Loucy (cell line): ENCODE data around the gene ARHGEF17.
A peak's percentile ranks its signal among the peaks of the same experiment; 100 is the strongest.

ENCODE experiments used
- H2AFZ ChIP-seq: fragments of 200-600 bp; sonication (generic); 2 replicates; pipeline ENCODE4 v1.6.0; 2016; ENCODE audit warnings: antibody characterized with exemption, mild to moderate bottlenecking, low read length, moderate library complexity
- H3F3A ChIP-seq: fragments of 200-600 bp; 2 replicates; pipeline ENCODE4 v1.6.0; 2016; ENCODE audit warnings: antibody characterized with exemption, low read depth, mild to moderate bottlenecking
- H3K27me3 ChIP-seq: fragments of 200-600 bp; sonication (generic); 2 replicates; pipeline ENCODE4 v1.6.1; 2014; ENCODE audit warnings: low read length, mild to moderate bottlenecking; ENCODE audit not compliant: insufficient read depth, poor library complexity, severe bottlenecking
- H3K36me3 ChIP-seq: fragments of 200-600 bp; sonication (generic); 2 replicates; pipeline ENCODE4 v1.6.1; 2016; ENCODE audit warnings: low read length; ENCODE audit not compliant: insufficient read depth
- H3K4me1 ChIP-seq: fragments of 200-600 bp; sonication (generic); 2 replicates; pipeline ENCODE4 v1.5.1; 2014; ENCODE audit warnings: low read length, mild to moderate bottlenecking; ENCODE audit not compliant: insufficient read depth, poor library complexity, severe bottlenecking
- H3K4me2 ChIP-seq: fragments of 200-600 bp; sonication (generic); 2 replicates; pipeline ENCODE4 v1.6.0; 2014; ENCODE audit warnings: antibody characterized with exemption, low read length, low read depth, mild to moderate bottlenecking; ENCODE audit not compliant: poor library complexity, severe bottlenecking
- H3K4me3 ChIP-seq: fragments of 200-600 bp; sonication (generic); 2 replicates; pipeline ENCODE4 v1.5.1; 2014; ENCODE audit warnings: low read length, mild to moderate bottlenecking, mixed read lengths; ENCODE audit not compliant: poor library complexity, severe bottlenecking
- H3K79me2 ChIP-seq: fragments of 200-600 bp; sonication (generic); 2 replicates; pipeline ENCODE4 v1.6.1; 2014; ENCODE audit warnings: low read length; ENCODE audit not compliant: insufficient read depth
- H3K9ac ChIP-seq: fragments of 200-600 bp; sonication (generic); 2 replicates; pipeline ENCODE4 v1.6.0; 2014; ENCODE audit warnings: mild to moderate bottlenecking, low read depth, low read length, moderate library complexity; ENCODE audit not compliant: poor library complexity, severe bottlenecking
- H3K9me2 ChIP-seq: fragments of 200-600 bp; sonication (generic); replicated peaks from 2 replicates; pipeline ENCODE4 v1.6.1; 2016; ENCODE audit warnings: low read depth, low read length, mixed read lengths
- H3K9me3 ChIP-seq: fragments of 200-600 bp; sonication (generic); 2 replicates; pipeline ENCODE4 v1.6.1; 2014; ENCODE audit warnings: mild to moderate bottlenecking, antibody characterized with exemption, low read length, low read depth; ENCODE audit not compliant: insufficient read depth
- H4K20me1 ChIP-seq: fragments of 200-600 bp; sonication (generic); 2 replicates; pipeline ENCODE4 v1.6.0; 2014; ENCODE audit warnings: antibody characterized with exemption, low read length, mild to moderate bottlenecking; ENCODE audit not compliant: insufficient read depth, poor library complexity, severe bottlenecking
- EZH2phosphoT487 ChIP-seq: fragments of 200-600 bp; IDR thresholded peaks from 2 replicates; pipeline ENCODE4 v1.6.1; 2018; ENCODE audit warnings: antibody characterized with exemption, mild to moderate bottlenecking, moderate library complexity, borderline replicate concordance
- TF ChIP-seq, protein P1 (sequence below): fragments of 200-600 bp; sonication (generic); conservative IDR thresholded peaks from 2 replicates; pipeline ENCODE4 v1.5.1; 2014; ENCODE audit warnings: mild to moderate bottlenecking, antibody characterized with exemption, low read length

The ARHGEF17 gene

DNA sequence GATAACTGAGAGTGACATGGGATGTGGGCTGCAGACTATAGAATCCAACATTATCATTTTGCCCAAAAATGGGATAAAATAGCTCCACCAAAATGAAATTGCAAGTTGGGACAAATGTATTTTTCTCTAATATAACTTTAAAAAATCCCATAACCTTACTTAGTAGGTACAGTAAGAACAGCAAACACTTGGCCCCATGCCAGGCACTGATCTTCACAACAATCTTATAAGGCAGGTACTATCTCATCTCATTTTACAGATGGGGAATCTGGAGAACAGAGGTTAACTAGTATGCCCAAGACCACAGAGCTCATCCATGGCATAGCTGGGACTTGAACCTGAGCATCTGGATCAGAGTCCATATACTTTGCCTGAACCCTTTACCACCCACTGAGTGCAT lies 13.5 kb upstream of the ARHGEF17 start:
- Histone ChIP-seq H4K20me1 (no peaks in the 10 kb centered on the region), H3K4me3 (no peak overlapping the region), H3K36me3 (no peaks in the 10 kb centered on the region), H3K27me3 (no peaks in the 10 kb centered on the region), H2AFZ (no peak overlapping the region), H3F3A (no peaks in the 10 kb centered on the region), H3K9me3 (no peaks in the 10 kb centered on the region), H3K4me1 (no peaks in the 10 kb centered on the region), H3K9ac (no peak overlapping the region), H3K9me2 (no peaks in the 10 kb centered on the region), H3K4me2 (no peak overlapping the region), H3K79me2 (no peaks in the 10 kb centered on the region)
- no peak for TF ChIP-seq EZH2phosphoT487
- TF ChIP-seq, protein P1, sequence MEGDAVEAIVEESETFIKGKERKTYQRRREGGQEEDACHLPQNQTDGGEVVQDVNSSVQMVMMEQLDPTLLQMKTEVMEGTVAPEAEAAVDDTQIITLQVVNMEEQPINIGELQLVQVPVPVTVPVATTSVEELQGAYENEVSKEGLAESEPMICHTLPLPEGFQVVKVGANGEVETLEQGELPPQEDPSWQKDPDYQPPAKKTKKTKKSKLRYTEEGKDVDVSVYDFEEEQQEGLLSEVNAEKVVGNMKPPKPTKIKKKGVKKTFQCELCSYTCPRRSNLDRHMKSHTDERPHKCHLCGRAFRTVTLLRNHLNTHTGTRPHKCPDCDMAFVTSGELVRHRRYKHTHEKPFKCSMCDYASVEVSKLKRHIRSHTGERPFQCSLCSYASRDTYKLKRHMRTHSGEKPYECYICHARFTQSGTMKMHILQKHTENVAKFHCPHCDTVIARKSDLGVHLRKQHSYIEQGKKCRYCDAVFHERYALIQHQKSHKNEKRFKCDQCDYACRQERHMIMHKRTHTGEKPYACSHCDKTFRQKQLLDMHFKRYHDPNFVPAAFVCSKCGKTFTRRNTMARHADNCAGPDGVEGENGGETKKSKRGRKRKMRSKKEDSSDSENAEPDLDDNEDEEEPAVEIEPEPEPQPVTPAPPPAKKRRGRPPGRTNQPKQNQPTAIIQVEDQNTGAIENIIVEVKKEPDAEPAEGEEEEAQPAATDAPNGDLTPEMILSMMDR, result no peak

- Histone ChIP-seq H3K27me3 (no peaks in the 10 kb centered on the region), H3K79me2 (no peaks in the 10 kb centered on the region), H3K4me2 (no peak overlapping the region), H4K20me1 (no peaks in the 10 kb centered on the region), H3K36me3 (no peaks in the 10 kb centered on the region), H3K4me3 (no peak overlapping the region), H3K4me1 (no peaks in the 10 kb centered on the region), H2AFZ (peak overlapping the region; percentile 64), H3K9me3 (no peaks in the 10 kb centered on the region), H3K9me2 (no peaks in the 10 kb centered on the region), H3F3A (no peaks in the 10 kb centered on the region), H3K9ac (no peak overlapping the region)
- no peak for TF ChIP-seq EZH2phosphoT487
- TF ChIP-seq, protein P1, result peak; percentile 99
Measured at GRCh38 chr11:73295241-73295995, 12.7 kb upstream of the ARHGEF17 start.

DNA sequence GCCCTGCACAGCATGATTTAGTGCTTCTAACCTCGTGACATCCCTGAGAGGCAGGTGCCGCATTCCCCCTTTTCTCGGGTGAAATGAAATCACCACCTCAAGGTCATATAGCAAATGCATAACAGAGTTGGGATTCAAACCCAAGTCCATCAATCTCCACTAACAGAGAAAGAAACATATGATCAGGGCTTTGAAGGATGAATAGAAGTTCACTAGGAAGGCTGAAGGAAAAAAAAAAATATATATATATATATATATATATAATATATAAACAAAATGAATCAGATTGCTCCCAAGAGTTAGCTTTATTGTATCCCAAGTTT lies 12.1 kb upstream of the ARHGEF17 start:
- TF ChIP-seq, protein P1, result no peak
- TF ChIP-seq EZH2phosphoT487, result no peak

More for the DNA sequence above, 12.1 kb upstream of the ARHGEF17 start:
- Histone ChIP-seq H3K9me2 (no peaks in the 10 kb centered on the region), H3K9ac (no peak overlapping the region), H3K36me3 (no peaks in the 10 kb centered on the region), H3K4me1 (no peaks in the 10 kb centered on the region), H4K20me1 (no peaks in the 10 kb centered on the region), H3F3A (no peaks in the 10 kb centered on the region), H3K27me3 (no peaks in the 10 kb centered on the region), H3K4me2 (no peak overlapping the region), H2AFZ (0 out of 2 replicates have a peak overlapping the region, but pooled peaks have one; percentile 64), H3K79me2 (no peaks in the 10 kb centered on the region), H3K9me3 (no peaks in the 10 kb centered on the region), H3K4me3 (no peak overlapping the region)
